ENCODE data around the gene PHTF2. TPM values are rescaled to one million over a fixed set of nuclear protein-coding genes. Genes with fewer than 3 reads are reported as not detected.

Gene PHTF2
- polyA plus RNA-seq, 3 donors: 10.1 to 34.3 (median 10.3) TPM

DNA sequence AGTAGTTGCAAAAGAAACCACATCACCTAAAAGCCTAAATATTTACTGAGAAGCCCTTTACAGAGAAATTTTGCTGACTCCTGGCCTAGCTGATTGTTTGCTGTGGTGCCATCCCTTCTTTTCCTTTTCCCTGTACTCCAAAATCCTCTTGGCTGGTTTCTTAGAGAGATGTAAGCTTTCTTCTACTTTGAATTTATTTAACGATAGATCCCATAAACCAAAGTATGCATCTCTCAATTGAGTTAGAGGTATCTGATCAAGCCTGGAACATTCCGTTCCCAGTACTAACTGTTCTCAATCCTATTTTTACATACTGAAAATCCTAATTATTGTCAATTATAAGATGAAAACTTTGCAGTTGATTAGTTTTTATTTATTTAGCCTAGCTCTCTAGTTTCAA lies 6.6 kb upstream of the PHTF2 start:
- H3K27ac Mint-ChIP-seq: no peak overlapping the region
- H3K27me3 Mint-ChIP-seq (ENCODE audit: low read depth in 3 of 3): peaks cover 0 to 3% (median 2%) of the 10 kb centered on the region in 3 donors
- peaks cover 6 to 26% of the 10 kb centered on the region in 2 donors for H3K36me3 Mint-ChIP-seq
- Histone ChIP-seq H3K4me1 (ENCODE audit: control insufficient read depth in 1 of 2, insufficient read depth in 2 of 2, low read length in 2 of 2) (peaks cover 15 to 30% of the 10 kb centered on the region in 2 donors), H3K9me3 (replicated peaks in 1 of 2; ENCODE audit: control insufficient read depth in 1 of 2, insufficient read depth in 1 of 2, low read length in 2 of 2) (no peaks in the 10 kb centered on the region), H3K4me3 (replicated peaks in 1 of 3; ENCODE audit: low read depth in 2 of 3, low read length in 3 of 3) (no peak overlapping the region), H3K9ac (ENCODE audit: insufficient read depth, low read length, poor library complexity, severe bottlenecking) (no peak overlapping the region), H4K20me1 (ENCODE audit: insufficient read depth, low read length) (peaks cover 24% of the 10 kb centered on the region), H3K27ac (ENCODE audit: low read depth in 1 of 2, low read length in 2 of 2) (peak overlapping the region in 1 of 2 donors; percentile 33), H3K4me2 (replicated peaks; ENCODE audit: extremely low read depth, low read length, poor library complexity, severe bottlenecking) (no peak overlapping the region), H3K27me3 (ENCODE audit: control insufficient read depth in 2 of 2, insufficient read depth in 2 of 2, low read length in 2 of 2) (no peaks in the 10 kb centered on the region), H3K36me3 (replicated peaks in 1 of 2; ENCODE audit: control insufficient read depth in 1 of 2, insufficient read depth in 2 of 2, low read length in 2 of 2) (peaks cover 0 to 15% of the 10 kb centered on the region in 2 donors), H2AFZ (ENCODE audit: insufficient read depth, low read depth, low read length, poor library complexity, severe bottlenecking) (no peak overlapping the region), H3K79me2 (ENCODE audit: insufficient read depth, low read length) (peaks cover 48% of the 10 kb centered on the region)
- no CpG with 5 or more reads among the region's 2 CpGs for WGBS (ENCODE audit: insufficient coverage)
- no peak for DNase-seq
- H3K4me3 Mint-ChIP-seq: no peak overlapping the region
- intact Hi-C loops (cut with micrococcal nuclease): no loop called here
- H3K9me3 Mint-ChIP-seq: no peaks in the 10 kb centered on the region
- TF ChIP-seq, protein P1, sequence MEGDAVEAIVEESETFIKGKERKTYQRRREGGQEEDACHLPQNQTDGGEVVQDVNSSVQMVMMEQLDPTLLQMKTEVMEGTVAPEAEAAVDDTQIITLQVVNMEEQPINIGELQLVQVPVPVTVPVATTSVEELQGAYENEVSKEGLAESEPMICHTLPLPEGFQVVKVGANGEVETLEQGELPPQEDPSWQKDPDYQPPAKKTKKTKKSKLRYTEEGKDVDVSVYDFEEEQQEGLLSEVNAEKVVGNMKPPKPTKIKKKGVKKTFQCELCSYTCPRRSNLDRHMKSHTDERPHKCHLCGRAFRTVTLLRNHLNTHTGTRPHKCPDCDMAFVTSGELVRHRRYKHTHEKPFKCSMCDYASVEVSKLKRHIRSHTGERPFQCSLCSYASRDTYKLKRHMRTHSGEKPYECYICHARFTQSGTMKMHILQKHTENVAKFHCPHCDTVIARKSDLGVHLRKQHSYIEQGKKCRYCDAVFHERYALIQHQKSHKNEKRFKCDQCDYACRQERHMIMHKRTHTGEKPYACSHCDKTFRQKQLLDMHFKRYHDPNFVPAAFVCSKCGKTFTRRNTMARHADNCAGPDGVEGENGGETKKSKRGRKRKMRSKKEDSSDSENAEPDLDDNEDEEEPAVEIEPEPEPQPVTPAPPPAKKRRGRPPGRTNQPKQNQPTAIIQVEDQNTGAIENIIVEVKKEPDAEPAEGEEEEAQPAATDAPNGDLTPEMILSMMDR (IDR thresholded peaks at IDR 0.05): no peak
- H3K4me1 Mint-ChIP-seq: peaks cover 32% of the 10 kb centered on the region

DNA sequence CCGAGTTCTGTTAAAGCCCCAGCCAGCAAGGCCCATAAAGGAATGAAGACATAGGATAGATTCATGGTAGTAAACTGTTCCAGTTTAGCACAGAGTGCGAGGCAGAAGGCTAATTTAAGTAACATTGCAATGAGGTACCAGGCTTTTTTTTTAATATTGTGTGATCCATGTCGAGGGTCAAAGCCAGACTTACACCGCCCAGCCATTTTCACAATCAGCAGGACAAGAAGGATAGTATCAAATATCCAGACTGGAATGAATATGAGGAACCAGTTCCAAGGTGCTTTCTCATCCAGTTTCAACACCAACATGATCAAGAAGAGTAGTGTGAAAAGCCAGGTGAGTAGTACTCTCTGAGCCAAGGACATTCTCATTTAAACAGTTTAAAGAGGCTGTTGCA lies 4.6 kb upstream of the PHTF2 start:
- Histone ChIP-seq H3K4me3 (replicated peaks in 1 of 3; ENCODE audit: low read depth in 2 of 3, low read length in 3 of 3) (no peak overlapping the region), H3K79me2 (ENCODE audit: insufficient read depth, low read length) (peaks cover 66% of the 10 kb centered on the region), H3K9me3 (replicated peaks in 1 of 2; ENCODE audit: control insufficient read depth in 1 of 2, insufficient read depth in 1 of 2, low read length in 2 of 2) (no peaks in the 10 kb centered on the region), H3K27me3 (ENCODE audit: control insufficient read depth in 2 of 2, insufficient read depth in 2 of 2, low read length in 2 of 2) (no peaks in the 10 kb centered on the region), H2AFZ (ENCODE audit: insufficient read depth, low read depth, low read length, poor library complexity, severe bottlenecking) (no peak overlapping the region), H3K36me3 (replicated peaks in 1 of 2; ENCODE audit: control insufficient read depth in 1 of 2, insufficient read depth in 2 of 2, low read length in 2 of 2) (peaks cover 0 to 15% of the 10 kb centered on the region in 2 donors), H3K9ac (ENCODE audit: insufficient read depth, low read length, poor library complexity, severe bottlenecking) (no peak overlapping the region), H3K27ac (ENCODE audit: low read depth in 1 of 2, low read length in 2 of 2) (peak overlapping the region in 1 of 2 donors; percentile 55), H3K4me2 (replicated peaks; ENCODE audit: extremely low read depth, low read length, poor library complexity, severe bottlenecking) (no peak overlapping the region), H3K4me1 (ENCODE audit: control insufficient read depth in 1 of 2, insufficient read depth in 2 of 2, low read length in 2 of 2) (peaks cover 22 to 39% of the 10 kb centered on the region in 2 donors), H4K20me1 (ENCODE audit: insufficient read depth, low read length) (peaks cover 30% of the 10 kb centered on the region)
- no CpG with 5 or more reads among the region's 4 CpGs for WGBS (ENCODE audit: insufficient coverage)
- no peak for DNase-seq
- intact Hi-C loops (cut with micrococcal nuclease): no loop called here
- Mint-ChIP-seq H3K27me3 (ENCODE audit: low read depth in 3 of 3) (peaks cover 0 to 2% (median 2%) of the 10 kb centered on the region in 3 donors), H3K4me1 (peaks cover 41% of the 10 kb centered on the region), H3K36me3 (peaks cover 6 to 26% of the 10 kb centered on the region in 2 donors), H3K27ac (peak overlapping the region in 3 of 7 donors; percentile 5 to 27 (median 27)), H3K9me3 (no peaks in the 10 kb centered on the region), H3K4me3 (no peak overlapping the region)
- TF ChIP-seq, protein P1 (IDR thresholded peaks at IDR 0.05): no peak

Data from CD14-positive monocyte (primary cell).